Loucy (cell line): Measurements from ENCODE around the gene CCDC33.

ENCODE experiments used
- CTCF ChIP-seq: fragments of 200-600 bp; sonication (generic); conservative IDR thresholded peaks from 2 replicates; pipeline ENCODE4 v1.5.1; 2014; ENCODE audit warnings: mild to moderate bottlenecking, antibody characterized with exemption, low read length
- EZH2phosphoT487 ChIP-seq: fragments of 200-600 bp; IDR thresholded peaks from 2 replicates; pipeline ENCODE4 v1.6.1; 2018; ENCODE audit warnings: antibody characterized with exemption, mild to moderate bottlenecking, moderate library complexity, borderline replicate concordance

DNA sequence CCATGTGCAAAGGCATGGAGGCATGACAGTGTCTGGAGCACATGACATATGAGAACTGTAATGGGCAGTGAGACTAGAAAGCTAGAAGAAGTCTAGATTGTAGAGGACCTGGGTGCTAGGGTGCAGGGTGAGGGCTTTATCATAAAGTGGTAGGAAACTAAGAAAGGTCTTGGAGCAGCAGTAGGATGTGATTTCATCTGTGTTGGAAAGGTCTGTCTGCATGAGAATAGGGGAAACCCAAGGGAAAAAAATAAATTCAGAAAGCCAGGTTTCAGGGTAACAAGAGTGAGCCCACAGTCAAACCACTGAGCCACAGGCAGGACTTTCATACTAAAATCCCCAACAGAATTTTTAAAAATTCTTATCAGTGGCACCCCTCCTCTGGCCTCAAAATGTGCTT is 54.5 kb downstream of the CCDC33 start:
- TF ChIP-seq CTCF (no peak), EZH2phosphoT487 (no peak)
